SK-N-MC (cell line): ENCODE measurements around the gene NUDT22.

Experiments
- FOXP2 ChIP-seq: optimal IDR thresholded peaks from 2 replicates; pipeline ENCODE3; 2011; ENCODE audit warnings: mild to moderate bottlenecking, moderate library complexity; ENCODE audit not compliant: insufficient read depth; ENCODE audit errors: extremely low read length, control extremely low read depth
- POLR2AphosphoS5 ChIP-seq: IDR thresholded peaks from 2 replicates; pipeline ENCODE4 v1.6.1; 2012; ENCODE audit warnings: mild to moderate bottlenecking, low read depth, low read length, borderline replicate concordance

GRCh38 chr11:64265176-64266160 is 39.4 kb downstream of the NUDT22 start:
- TF ChIP-seq POLR2AphosphoS5 (no peak), FOXP2 (no peak)
